ENCODE data around the gene HHEX. TPM values are rescaled to one million over a fixed set of nuclear protein-coding genes. Genes with fewer than 3 reads are reported as not detected.
"Not testable (repeated sequence)": the region's sequence is repeated elsewhere in the genome, so short reads cannot be mapped to it uniquely, and the experiment has no call there.

HHEX gene
- 10 to 100 TPM in 1 of 4 donors, 1 to 10 TPM in 3; 3.2 to 40.4 (median 4.2) TPM for total RNA-seq

- peaks cover 0 to 25% (median 0%) of the 10 kb centered on the region in 4 donors for H3K4me1 ChIP-seq
- H3K27me3 ChIP-seq = peaks cover 0 to 16% of the 10 kb centered on the region in 2 donors
Observed at GRCh38 chr10:92689663-92690210, at the start of gene HHEX. Gene HHEX (plus strand): TSS chr10:92689955. CDS start chr10:92689987, 32 bp downstream.

GRCh38 chr10:92640107-92640506 lies 49.6 kb upstream of the HHEX start:
- no peaks in the 10 kb centered on the region for H3K27me3 ChIP-seq
- no peak for DNase-seq
- TF ChIP-seq POLR2A (IDR thresholded peaks at IDR 0.05) (no peak), CTCF (IDR thresholded peaks at IDR 0.05) (no peak)
- H3K36me3 ChIP-seq = no peaks in the 10 kb centered on the region
- H3K4me1 ChIP-seq = no peaks in the 10 kb centered on the region
- no peak overlapping the region for H3K4me3 ChIP-seq
- H3K27ac ChIP-seq = no peak overlapping the region
- no peaks in the 10 kb centered on the region for H3K9me3 ChIP-seq

More at GRCh38 chr10:92689663-92690210, at the start of gene HHEX:
- no peaks in the 10 kb centered on the region for H3K36me3 ChIP-seq
- peak; percentile 72 to 84 (median 80) for DNase-seq
- TF ChIP-seq POLR2A (IDR thresholded peaks at IDR 0.05) (peak in 1 of 2 donors; percentile 16), CTCF (IDR thresholded peaks at IDR 0.05) (no peak)
- H3K27ac ChIP-seq = peak within 1 kb of the TSS; percentile 76 to 97 (median 91)
- H3K9me3 ChIP-seq = no peaks in the 10 kb centered on the region
- H3K4me3 ChIP-seq = peak within 1 kb of the TSS; percentile 54 to 86 (median 68)

- TF ChIP-seq POLR2A (IDR thresholded peaks at IDR 0.05) = no peak
- TF ChIP-seq CTCF (IDR thresholded peaks at IDR 0.05) = no peak
Observed at GRCh38 chr10:92641492-92641891, 48.3 kb upstream of the HHEX start.

GRCh38 chr10:92644921-92645320 lies 44.8 kb upstream of the HHEX start:
- Histone ChIP-seq H3K9me3 (no peaks in the 10 kb centered on the region), H3K27me3 (no peaks in the 10 kb centered on the region), H3K4me3 (no peak overlapping the region), H3K36me3 (no peaks in the 10 kb centered on the region), H3K27ac (no peak overlapping the region), H3K4me1 (no peaks in the 10 kb centered on the region)
- TF ChIP-seq CTCF (IDR thresholded peaks at IDR 0.05) = no peak
- no peak for TF ChIP-seq POLR2A (IDR thresholded peaks at IDR 0.05)
- DNase-seq = no peak

More at GRCh38 chr10:92641492-92641891, 48.3 kb upstream of the HHEX start:
- DNase-seq = no peak
- H3K4me1 ChIP-seq = no peaks in the 10 kb centered on the region
- H3K27me3 ChIP-seq = no peaks in the 10 kb centered on the region
- no peaks in the 10 kb centered on the region for H3K9me3 ChIP-seq
- H3K27ac ChIP-seq = no peak overlapping the region
- H3K36me3 ChIP-seq = no peaks in the 10 kb centered on the region
- H3K4me3 ChIP-seq = no peak overlapping the region

- not testable (repeated sequence) for H3K4me1 ChIP-seq, H3K9me3 ChIP-seq, H3K36me3 ChIP-seq, DNase-seq, H3K27ac ChIP-seq, H3K4me3 ChIP-seq, H3K27me3 ChIP-seq
Observed at GRCh38 chr10:92650864-92651263, 38.9 kb upstream of the HHEX start.

- Histone ChIP-seq H3K4me1 (no peaks in the 10 kb centered on the region), H3K27ac (no peak overlapping the region), H3K27me3 (no peaks in the 10 kb centered on the region), H3K4me3 (no peak overlapping the region), H3K9me3 (no peaks in the 10 kb centered on the region), H3K36me3 (no peaks in the 10 kb centered on the region)
- no peak for DNase-seq
- TF ChIP-seq CTCF (IDR thresholded peaks at IDR 0.05) = no peak
- no peak for TF ChIP-seq POLR2A (IDR thresholded peaks at IDR 0.05)
Observed at GRCh38 chr10:92655426-92655825, 34.3 kb upstream of the HHEX start.
